HG02610 (cell line): ENCODE results near the gene PAGE2B.
"Not testable (repeated sequence)": the region's sequence is repeated elsewhere in the genome, so short reads cannot be mapped to it uniquely, and the experiment has no call there.

ENCODE experiments used
- ATAC-seq: cut with Tn5 transposase; IDR thresholded peaks from one replicate; pipeline ENCODE4 v1.9.1; 2021; ENCODE audit warnings: mild to moderate bottlenecking, moderate library complexity; ENCODE audit not compliant: unreplicated experiment

Gene PAGE2B, protein sequence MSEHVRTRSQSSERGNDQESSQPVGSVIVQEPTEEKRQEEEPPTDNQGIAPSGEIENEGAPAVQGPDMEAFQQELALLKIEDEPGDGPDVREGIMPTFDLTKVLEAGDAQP

DNA sequence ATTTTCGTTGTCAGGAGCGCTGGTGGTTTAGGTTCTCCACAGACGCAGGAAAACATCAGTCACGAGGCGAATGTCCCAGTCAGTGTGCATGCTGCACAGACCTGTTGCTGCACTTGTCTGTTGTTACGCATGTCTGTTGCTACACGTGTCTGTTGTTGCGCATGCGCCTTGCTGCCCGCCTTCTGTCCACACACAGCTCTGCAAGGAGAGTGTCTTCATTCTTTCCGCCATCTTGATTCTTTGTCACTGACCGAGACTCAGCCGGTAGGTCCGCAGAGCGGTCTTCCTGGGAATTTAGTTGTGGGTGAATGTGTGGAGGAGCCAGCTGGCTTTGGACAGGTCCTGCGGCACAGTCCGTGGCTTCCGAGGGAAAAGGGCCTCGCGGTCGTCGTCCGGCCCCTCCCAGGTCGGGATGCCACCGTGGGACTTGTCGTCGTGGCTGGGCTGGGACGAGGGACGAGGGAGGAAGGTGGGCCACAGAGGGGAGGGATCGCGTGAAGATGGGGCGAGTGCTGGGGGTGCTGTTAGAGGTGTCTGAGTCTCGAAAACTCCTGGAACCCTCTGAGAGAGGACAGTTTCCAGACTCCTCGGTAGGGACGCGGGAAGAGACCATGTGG, at the start of gene PAGE2B:
PAGE2B (plus strand) TSS at position 180 of the 617 bp plus-strand sequence. CDS start 1,012 bp downstream, outside the sequence.
- ATAC-seq: no peak

DNA sequence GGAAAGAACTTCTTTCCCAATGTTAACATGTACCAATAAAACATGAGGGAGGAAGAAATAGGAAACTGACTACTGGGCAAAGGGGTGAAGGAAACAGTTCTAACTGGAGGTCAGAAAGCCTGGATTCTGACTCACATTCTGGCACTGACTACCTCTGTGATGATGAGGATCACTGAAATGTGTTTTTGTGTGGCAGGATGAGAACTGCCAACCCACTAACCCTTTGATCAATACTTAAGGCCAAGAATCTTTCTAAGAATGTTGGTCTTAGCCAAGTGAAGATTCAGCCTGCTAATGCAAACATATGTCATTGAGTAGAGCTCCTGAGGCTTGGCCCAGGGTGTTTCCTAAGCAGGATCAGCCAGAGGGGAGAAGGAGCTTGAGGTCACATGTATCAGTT, 48.7 kb upstream of the PAGE2B start:
- no peak for ATAC-seq

DNA sequence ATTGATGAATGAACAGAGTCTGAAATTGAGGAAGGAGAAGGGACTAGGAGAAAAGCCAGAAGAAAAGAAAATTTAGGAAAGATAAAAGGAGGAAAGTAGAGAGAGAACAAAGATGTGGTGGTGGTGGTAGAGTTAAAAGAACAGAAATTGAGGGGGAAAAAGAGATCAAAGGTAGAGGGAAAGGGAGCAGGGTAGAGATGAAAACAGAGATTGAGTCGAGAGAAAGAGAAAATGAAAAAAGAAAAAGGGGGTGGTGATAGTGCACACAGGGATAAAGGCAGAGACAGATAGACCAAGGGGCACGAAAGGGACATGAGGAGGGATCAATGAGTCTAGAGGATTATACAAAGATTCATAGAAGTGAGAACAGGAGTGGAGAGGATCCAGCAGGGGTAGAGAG, 48.0 kb upstream of the PAGE2B start:
- ATAC-seq: no peak

DNA sequence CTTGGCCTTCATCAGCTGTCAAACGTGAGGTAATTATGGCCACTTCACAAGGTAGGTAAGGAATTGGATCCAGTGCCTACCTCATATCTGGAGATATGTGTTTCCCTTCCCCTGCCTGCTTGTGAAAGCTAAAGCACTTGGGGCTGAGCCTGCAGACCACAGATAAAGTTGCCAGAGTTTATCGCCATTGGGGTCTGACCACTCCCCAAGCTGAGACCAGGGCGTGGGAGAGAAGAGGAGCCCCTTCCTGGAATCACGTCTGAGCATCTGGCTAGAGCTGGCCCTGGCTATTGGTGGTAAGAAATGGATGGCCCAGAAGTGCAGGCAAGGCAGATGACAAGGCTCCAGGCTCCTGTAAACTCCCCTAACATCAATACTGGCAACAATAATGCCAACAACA, 46.8 kb upstream of the PAGE2B start:
- ATAC-seq: no peak

DNA sequence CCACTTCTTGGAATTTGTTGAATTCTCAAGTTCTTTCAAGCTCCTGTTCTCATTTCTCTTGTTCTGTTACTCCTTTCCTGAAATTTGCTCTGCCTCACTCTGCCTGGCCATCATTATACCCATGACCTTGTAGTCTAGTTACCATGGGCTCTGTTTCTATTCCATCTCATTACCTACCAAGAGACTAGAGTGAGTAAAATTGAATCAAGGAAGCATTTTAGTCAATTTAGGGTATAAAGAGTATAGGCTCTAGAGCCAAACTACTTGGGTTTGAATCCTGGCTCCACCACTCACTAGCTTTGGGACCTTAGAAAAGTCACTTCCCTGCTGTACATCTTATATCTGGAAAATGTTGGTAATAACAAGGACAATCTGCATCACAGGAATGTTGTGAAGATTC, 46.2 kb upstream of the PAGE2B start:
- no peak for ATAC-seq

DNA sequence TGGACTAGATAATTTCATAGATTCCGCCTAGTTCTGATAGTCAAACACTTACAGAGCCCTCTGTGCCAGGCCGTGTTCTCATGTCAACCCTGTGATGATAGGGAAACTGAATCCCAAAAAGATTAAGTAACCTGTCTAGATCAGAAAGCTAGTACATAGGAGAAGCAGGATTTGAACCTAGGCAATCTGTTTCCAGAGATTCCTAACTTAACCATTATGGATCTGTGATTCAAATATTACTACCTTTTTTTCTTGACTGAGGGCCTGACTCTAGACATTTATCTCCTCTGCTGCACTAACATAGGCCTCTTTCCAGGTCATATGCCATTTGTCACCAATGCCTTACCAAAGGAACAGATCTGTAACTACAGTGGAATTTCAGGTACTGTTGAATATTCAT, 45.5 kb upstream of the PAGE2B start:
- no peak for ATAC-seq

DNA sequence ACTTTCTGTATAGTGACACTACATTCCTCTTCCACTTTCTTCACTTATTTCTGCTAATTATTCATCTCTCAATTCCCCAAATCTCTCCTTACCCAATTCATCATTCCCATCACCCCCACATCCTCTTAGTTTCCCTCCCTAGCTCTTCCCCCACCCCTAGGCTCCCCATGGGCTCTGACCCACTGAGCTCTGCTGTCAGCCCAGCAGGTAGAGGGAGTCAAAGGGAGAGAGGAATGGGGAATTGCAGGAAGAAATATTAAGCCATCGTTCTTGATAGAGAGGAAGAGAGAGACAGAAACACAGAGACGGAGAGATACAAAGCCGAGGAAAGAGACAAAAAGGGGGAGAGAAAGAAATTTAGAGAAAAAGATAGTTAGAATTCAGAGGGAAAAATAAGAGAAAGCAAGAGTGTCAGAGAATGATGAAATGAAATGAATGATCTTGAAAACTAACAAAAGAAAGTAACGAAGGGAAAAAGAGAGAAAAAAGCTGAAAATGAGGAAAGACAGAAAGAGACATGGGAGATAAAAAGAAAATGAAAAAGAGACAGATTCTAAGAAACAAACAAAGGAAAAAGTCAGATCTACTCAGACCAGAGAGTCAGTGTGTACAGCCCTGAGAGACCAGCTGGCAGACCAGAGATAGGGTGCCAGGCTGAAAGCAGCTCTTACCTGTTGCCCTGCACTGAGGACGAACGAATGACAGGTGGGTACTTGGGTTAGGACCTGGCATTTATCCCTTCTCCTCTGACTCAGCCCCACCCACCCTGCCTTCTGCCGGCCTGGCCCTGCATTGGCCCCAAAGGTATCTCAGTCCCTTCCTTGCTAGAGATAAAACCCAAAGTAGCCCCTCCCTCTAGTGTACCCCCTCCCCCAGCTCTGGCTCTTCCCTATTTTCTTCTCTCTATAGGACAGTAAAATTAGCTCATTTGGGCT, 44.3 kb upstream of the PAGE2B start, which contains the start of gene ALAS2:
ALAS2 (minus strand) TSS at position 707 of the 935 bp plus-strand sequence. CDS start 4,977 bp downstream, outside the sequence.
- ATAC-seq: no peak

DNA sequence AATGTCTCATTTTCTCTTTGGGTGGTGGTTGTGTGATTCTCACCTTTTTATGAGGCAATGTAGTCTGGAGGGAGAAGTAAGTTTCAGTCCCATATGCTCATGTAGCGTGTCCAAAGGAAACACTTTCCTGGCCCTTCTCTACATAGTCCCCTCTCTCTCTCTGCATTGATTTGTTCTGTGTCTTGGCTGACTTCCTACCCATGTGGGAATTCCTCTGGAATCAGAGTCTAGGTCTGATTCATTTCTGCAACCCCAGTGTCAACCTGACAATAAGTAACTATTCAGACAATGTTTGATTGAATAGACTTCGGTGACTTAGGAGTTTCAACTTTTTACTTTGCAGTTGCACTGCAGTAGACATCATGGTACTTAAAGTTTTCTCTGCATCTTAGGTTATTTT, 41.4 kb upstream of the PAGE2B start:
- ATAC-seq: no peak

DNA sequence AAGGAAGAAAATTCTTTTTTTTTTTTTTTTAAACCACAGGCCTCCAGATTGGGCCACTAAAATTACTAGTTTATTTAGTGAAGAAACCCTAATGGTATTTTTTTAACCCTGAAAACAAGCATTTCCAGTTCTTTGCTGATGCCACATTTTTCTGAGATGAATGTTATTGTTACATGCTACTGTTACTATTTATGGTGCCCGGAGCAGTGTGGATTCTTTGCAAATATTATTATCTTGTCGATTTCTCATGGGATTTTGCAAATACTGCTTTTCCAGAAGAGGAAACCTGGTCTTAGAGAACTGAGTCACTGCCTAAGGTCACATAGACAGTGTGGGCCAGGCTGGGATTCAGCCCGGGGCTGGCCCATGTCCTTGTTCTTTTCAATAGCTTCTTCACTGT, 35.4 kb upstream of the PAGE2B start:
- no peak for ATAC-seq

DNA sequence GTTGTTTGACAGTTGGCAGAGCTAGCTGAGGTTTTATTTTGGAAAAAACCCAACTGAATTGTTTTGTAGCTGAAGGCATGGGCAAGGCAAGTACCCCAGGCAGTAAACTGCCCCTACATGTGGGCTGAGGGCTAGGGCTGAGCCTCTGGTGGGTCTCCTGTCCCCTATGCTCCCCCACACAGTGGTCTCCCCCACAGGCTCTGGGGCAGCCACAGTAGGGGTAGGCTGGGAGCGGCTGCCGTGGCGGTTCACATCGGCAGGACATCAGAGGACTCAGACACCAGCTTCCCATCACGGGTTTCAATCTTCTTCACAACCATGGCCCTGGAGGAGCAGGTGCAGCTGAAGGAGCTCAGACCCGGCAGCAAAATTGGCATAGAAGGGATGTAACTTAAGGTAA, 33.3 kb upstream of the PAGE2B start:
- no peak for ATAC-seq

DNA sequence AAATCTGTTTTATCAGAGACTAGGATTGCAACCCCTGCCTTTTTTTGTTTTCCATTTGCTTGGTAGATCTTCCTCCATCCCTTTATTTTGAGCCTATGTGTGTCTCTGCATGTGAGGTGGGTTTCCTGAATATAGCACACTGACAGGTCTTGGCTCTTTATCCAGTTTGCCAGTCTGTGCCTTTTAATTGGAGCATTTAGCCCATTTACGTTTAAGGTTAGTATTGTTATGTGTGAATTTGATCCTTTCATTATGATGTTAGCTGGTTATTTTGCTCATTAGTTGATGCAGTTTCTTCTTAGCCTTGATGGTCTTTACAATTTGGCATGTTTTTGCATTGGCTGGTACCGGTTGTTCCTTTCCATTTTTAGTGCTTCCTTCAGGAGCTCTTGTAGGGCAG, 24.2 kb upstream of the PAGE2B start:
- not testable (repeated sequence) for ATAC-seq

DNA sequence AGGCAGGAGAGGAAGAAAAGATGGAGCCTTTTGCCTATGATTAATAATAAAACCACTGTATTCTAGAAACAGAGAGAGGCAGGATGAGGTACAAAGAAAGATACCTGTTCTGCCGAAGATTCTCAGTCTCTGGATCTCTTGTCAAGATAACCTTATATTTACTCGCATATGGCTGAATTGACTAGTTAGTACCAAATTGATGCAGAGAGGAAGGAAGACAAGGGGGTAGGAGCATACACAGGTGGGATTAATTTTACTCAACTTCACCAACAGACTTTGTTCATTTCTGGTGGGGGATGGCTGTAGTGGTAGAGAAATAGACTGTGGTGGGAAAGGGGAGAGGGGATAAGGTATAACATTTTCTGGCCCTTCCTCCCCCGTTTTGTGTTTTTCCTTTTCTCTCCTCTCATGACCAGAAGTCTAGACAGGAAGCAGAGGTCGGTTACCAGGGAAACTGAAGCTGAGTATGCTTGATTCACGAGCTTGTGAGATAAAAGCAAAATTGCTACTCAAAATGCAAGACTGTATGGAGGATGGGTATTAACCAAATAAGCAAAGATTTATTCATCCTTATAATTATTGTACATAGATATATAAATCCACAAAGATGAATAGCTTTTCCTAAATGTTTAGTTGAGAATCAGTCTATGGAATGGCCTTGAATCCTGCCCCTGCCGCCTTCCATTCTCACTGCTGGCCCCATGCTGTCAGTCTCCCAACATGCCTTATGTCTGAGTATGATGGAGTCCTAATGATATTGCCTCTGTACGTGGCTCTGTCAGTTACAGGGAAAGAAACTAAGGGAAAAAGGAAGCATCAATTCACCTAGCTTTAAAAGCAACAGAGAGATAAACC, 17.8 kb upstream of the PAGE2B start:
- no peak for ATAC-seq

DNA sequence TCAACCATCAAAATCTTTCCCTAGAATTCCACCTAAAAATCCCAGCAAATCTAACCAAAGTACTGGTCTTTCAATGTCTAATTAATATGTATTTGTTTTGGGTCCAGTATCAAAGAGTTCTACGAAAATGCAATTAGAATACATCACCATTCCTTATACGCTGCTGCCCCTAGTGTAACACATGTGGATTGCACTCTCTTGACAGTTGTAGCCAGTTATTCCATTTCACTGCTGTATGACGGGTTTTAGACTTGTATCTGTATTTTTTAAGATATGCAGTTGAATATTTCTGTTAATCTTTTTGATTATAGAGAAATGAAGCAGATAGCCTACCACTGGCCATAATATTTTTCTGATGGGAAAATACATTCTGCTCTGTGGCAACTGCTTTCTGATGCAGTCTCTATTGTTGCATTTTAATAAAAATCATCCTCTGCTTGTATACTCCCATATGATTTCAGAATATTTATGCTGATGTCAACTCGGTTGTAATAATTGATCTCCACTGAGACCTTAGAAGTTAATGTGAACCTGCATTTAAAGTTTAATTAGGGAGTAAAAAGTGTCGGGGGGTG, 17.1 kb upstream of the PAGE2B start:
- peak; percentile 45 for ATAC-seq

DNA sequence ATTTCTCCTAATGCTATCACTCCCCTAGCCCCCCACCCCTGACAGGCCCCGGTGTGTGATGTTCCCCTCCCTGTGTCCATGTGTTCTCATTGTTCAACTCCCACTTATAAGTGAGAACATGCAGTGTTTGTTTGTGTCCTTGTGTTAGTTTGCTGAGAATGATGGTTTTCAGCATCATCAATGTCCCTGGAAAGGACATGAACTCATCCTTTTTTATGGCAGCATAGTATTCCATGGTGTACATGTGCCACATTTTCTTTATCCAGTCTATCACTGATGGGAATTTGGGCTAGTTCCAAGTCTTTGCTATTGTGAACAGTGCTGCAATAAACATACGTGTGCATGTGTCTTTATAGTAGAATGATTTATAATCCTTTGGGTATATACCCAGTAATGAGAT, 7.7 kb upstream of the PAGE2B start:
- ATAC-seq: not testable (repeated sequence)

DNA sequence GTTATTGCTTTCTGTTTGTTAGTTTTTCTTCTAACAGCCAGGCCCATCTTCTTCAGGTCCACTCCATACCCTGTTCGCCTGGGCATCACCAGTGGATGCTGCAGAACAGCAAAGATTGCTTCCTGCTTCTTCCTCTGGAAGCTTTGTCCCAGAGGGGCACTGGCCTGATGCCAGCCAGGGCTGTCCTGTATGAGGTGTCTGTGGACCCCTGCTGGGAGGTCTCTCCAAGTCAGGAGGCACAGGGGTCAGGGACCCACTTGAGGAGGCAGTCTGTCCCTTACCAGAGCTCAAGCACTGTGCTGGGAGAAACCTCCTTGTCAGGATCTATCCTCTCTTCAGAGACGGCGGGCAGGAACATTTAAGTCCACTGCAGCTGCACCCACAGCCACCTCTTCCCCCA, 2.5 kb upstream of the PAGE2B start:
- no peak for ATAC-seq

DNA sequence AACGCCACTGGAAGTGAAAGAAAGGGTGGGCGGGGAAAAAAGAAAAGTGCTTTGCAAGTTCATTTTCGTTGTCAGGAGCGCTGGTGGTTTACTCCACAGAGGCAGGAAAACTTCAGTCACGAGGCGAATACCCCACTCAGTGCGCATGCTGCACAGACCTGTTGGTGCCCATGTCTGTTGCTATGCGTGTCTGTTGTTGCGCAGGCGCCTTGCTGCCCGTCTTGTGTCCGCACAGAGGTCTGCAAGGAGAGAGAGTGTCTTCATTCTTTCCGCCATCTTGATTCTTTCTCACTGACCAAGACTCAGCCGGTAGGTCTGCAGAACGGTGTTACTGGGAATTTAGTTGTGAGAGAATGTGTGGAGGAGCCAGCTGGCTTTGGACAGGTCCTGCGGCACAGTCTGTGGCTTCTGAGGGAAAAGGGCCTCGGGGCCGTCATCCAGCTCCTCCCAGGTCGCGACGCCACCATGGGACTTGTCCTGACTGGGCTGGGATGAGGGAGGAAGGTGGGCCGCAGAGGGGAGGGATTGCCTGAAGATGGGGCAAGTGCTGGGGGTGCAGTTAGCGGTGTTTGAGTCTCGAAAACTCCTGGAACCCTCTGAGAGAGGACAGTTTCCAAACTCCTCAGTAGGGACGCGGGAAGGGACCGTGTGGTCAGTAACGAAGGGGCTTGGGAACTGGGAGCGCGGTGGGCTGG, 14.1 kb downstream of the PAGE2B start, which contains the start of gene PAGE2:
PAGE2 (plus strand) TSS at position 224 of the 695 bp plus-strand sequence. CDS start 1,003 bp downstream, outside the sequence.
- no peak for ATAC-seq

DNA sequence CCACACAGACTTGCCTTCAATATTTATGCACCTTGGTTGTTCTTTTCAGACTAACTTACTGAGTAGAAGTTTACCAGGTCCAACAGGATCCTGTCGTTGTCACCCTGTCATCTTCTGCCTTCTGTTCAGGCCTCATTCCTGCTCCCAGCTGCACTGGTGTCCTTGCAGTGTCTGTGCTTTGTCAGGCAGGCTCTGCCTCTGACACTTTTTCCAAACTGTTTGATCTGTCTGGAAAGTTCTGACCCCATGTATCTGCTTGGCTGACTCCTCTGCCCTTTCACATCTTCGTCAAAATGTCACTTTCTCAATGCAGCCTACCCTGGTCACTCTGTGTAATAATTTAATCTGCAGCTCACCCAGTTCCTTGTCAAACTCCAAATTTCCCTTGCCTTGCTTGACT, 23.9 kb downstream of the PAGE2B start:
- no peak for ATAC-seq

DNA sequence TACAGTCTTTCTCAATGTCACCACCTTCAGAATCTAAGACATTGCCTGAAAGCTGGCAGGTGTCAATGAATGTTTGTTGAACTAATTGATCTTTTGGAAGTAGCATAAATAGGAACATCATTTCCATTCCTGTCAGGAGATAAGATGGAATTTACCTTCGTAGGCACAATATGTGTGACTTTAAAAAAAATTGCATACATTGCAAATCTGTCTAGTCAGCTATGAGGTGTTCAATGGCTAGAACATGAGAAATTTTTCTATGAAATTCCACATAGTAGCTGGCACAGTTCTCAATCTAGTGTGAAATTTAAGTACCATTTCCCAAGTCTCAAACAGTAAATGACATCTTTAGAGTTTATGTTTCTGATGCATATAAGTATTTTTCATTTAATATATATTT, 24.3 kb downstream of the PAGE2B start:
- no peak for ATAC-seq

DNA sequence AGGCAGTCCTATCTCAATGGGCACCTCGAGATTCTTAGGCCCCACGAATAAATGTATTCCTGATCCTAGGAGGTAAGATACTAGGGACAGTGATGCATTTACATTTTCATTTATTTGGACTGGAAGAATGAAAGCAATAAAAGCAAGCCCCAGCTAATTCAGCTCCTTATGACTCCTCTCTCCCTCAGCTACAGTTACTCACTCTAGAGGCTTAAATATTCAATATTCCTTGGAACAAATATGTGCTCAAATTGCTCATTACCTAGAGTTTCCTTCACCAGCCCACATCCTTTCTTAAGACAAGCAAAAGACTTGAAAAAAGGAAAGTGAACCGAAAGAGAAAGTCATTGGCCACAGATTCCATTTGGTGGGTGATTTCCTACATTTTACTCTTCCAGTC, 27.9 kb downstream of the PAGE2B start:
- no peak for ATAC-seq

DNA sequence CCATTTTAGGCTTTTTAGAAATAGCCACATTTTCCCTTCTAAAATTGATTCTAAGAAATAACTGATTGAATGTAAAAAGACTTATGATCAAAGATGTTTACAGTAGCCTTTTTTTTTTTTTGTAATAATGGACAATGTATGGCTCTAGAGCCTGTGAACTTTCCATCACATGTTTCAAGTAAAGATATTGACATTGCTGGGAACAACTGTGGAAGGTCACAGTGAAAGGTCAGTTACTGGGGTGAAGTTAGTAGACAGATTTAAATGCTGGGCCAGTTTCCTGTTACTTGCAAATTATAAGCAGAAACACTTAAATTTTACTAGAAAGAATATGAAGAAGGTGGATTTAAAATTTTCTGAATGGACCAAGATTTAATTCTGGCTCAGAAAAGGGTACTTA, 32.4 kb downstream of the PAGE2B start:
- no peak for ATAC-seq
